ENCODE results near the gene KLF14.
"Not testable (repeated sequence)": the region's sequence is repeated elsewhere in the genome, so short reads cannot be mapped to it uniquely, and the experiment has no call there.

Gene KLF14

DNA sequence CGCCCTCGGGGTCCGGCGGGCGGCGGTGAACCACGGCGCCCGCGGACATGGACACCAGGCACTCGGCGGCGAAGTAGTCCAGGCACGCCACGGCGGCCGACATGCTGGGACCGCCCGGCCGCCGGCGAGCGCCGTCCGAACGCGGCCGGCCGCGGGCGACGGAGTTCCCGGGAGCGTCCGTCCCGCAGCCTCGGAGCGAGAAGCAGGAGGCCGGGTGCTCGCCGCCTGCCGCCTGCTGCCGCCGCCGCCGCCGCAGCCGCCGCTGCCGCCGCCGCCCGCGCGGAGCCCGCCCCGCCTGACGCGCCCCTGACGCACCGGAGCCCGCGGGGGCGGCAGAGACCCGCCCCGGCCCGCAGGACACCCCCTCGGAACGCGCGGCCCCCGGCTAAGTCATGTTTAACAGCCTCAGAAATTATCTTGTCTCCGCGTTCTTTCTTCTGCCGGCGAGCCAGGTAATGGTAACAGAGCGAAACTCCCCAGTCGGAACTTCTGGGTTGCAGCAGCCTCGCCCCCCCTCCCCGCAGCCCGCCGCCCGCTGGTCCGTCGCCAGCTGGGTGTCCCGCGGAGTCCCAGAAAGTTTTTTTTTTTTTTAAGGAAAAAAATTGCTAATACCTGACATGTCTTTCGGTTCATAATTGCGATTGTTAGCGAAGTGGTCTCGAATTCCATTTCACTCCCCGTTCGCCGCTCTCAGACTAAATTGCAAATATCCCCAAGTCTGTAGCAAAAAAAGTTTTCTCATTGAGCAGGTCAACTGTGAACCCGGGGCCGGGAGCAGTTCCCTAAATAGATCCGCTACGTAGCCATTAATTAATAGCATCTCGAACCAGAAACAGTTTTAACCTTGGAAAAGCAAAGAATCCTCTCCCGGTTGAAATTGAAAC is at the start of gene KLF14:
Gene KLF14 (minus strand): TSS at position 277 of the 884 bp plus-strand sequence. CDS start 174 bp downstream, at position 103.
- peak; percentile 24 for DNase-seq

DNA sequence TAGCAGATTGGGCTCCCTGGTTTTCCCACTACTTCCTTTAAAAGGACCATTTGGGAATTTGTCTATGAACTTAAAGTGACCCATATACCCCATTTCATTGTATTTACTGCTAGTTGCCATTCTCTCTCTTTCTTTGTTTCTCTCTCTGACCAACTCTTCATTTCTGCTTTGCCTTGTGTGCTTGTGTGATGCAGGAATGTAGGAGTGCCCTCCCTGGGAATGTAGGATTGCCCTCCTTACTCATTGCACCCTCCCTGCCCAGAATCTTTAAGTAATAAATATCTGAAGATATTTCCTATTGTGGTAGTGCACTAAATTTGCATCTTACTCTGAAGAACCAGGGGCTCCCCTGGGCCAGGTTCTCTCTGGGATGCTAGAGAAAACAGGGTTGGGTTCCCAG is 47.3 kb upstream of the KLF14 start:
- DNase-seq: no peak

DNA sequence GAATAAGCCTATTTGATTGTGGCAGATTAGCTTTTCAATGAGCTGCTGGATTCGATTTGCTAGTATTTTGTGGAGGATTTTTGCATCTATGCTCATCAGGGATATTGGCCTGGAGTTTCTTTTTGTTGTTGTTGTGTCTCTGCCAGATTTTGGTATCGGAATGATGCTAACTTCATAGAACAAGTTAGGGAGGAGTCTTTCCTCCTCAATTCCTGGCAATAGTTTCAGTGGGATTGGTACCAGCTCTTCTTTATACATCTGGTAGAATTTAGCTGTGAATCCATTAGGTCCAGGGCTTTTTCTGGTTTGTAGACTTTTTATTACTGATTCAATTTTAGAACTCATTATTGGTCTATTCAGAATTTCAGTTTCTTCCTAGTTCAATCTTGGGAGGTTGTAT is 43.4 kb upstream of the KLF14 start:
- DNase-seq: no peak

DNA sequence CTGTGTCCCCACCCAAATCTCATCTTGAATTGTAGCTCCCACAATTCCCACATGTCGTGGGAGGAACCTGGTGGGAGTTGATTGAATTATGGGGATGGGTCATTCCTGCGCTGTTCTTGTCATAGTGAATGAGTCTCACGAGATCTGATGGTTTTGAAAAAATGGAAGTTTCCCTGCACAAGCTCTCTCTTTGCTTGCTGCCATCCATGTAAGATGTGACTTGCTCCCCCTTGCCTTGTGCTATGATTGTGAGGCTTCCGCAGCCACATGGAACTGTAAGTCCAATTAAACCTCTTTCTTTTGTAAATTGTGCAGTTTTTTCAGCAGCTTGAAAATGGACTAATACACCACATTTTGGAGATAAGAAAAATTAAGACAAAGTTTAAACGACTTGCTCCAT is 38.4 kb upstream of the KLF14 start:
- not testable (repeated sequence) for DNase-seq

- DNase-seq: no peak
Measured at GRCh38 chr7:130768854-130769253, 34.8 kb upstream of the KLF14 start.

GRCh38 chr7:130764569-130764968 is 30.6 kb upstream of the KLF14 start:
- DNase-seq: not testable (repeated sequence)

DNA sequence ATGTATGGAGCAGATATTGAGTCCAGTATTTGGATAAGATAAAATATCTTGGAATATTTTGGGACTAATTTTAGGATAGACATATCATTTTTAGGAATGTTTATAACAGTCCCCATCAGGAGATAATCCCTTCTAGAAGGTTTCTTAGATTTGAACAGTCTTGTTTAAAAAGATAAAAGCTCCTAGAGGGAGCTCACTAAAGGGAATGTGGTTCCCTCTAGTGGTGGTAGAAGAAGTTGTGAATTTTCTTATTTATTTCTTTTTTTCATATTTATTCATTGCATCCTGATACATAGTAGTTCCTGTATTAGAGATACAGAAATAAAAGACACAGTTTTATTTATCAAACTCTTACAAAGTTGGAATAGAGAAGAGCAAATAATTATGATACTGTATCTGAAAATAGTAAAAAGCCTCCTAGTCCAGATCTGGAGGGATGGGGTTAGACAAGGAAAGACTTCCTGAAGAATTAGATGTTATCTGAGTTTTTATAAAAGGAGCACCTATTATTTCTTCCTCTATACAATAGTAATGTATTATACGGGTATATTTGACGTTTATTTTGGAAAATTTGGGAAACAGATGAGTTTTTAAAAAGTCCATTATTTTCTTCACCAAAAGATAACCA is 24.5 kb upstream of the KLF14 start:
- no peak for DNase-seq

- DNase-seq: no peak
Measured at GRCh38 chr7:130756316-130756715, 22.3 kb upstream of the KLF14 start.

- no peak for DNase-seq
Measured at GRCh38 chr7:130752424-130752823, 18.4 kb upstream of the KLF14 start.

DNA sequence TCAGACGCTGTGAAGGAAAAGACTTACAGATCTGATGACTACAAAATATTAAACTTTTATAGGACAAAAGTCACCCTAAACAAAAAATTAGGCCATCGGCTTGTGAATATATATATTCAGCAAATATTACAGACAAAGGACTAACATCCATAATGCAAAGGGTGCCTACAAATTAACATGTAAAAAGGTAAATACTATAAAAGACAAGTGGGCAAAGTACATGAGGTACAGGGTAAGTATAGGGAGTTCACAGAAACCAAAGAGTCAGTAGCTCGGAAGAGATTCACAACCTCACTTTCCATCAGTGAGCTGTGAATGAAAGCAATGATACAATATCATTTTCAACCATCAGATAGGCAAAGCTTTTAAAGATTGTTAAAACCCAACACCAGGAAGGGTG is 16.7 kb upstream of the KLF14 start:
- DNase-seq: no peak

GRCh38 chr7:130748531-130749389 is 14.8 kb upstream of the KLF14 start:
- no peak for DNase-seq

DNA sequence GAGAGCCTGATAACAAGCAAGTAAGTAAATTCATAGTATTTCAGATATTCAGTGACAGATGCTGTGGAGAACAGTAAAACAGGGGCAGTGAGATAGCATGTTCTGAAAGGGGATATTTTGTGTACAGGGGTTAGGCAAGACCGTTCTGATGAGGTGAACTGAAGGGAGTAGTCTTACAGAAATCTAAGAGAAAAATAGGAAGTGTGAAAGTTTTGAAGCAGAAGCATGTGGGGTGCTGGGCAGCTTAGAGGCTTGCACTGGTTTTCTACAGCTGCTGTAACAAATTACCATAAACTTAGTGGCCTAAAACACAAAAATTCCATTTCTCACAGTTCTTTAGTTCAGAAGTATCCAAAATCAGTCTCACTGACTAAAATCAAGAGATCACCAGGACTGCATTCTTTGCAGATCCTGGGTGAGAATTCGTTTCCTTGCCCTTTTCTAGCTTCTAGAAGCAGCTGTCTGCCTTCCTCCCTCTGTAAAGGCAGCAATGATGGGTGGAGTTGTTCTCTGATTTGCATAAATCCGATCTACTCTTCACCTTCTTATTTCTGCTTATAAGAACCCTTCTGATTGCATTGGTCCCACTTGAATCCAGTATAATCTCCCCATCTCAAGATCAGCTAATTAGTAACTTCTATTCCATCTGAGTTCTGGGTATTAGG is 7.5 kb upstream of the KLF14 start:
- no peak for DNase-seq

GRCh38 chr7:130740606-130741005 is 6.6 kb upstream of the KLF14 start:
- no peak for DNase-seq

DNA sequence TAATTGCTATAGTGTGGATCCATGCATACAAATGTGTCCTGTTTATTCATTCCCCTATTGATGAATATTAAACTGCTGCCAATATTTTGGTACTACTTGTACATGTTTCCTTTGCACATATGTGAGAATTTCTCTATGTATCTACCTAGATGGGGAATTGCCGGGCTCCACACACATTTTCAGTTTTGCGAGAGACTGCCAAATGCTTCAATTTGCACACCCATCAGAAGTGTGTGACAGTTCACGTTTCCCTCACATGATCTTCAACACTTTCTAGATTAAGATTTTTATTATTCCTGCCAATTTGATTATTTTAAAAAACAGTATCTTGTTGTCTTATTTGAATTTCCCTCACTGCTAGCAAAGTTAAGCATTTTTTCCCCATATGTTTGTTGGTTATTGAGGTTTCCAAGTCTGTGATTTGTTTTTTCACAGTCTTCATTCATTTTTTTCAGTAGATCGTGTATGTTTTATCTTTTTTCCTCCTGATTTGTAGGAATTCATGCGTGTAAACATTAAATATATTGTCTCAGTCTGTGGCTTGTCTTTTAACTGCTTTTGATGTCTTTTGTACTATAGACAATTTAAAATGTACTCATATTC is 2.4 kb upstream of the KLF14 start:
- no peak for DNase-seq

- DNase-seq: no peak
Measured at GRCh38 chr7:130734815-130735716, 1.1 kb upstream of the KLF14 start.

GRCh38 chr7:130732980-130733930 is 752 bp downstream of the KLF14 start:
- DNase-seq: peak; percentile 24

- no peak for DNase-seq
Measured at GRCh38 chr7:130723784-130724183, 10.2 kb downstream of the KLF14 start.

- peak; percentile 19 for DNase-seq
Measured at GRCh38 chr7:130721486-130722277, 12.3 kb downstream of the KLF14 start.

DNA sequence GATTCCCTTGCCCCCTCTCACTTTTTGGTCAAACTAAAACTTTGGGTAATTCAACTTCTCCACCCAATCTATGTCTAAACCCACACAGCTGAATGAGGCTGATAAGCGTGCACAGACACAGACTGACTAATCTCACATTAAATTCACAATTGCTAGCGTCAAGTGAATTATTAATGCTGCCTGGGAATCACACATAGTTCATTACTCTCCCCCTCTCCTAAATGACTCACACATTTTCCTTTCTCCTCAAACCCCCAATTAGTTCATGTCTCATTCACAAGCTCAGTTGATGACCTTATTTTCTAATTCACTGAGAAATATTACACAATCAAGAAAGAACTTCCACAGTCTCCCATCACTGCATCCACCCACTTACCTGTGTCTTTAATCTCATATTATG is 14.5 kb downstream of the KLF14 start:
- DNase-seq: no peak
